Stromal cell of bone marrow (primary cell): Measurements from ENCODE around the gene SEMA6D.
"Not testable (repeated sequence)": the region's sequence is repeated elsewhere in the genome, so short reads cannot be mapped to it uniquely, and the experiment has no call there.

Source experiments
- DNase-seq: peaks from one replicate; pipeline ENCODE4 v3.0.0-alpha.2; 2012; ENCODE audit warnings: low read depth

Gene SEMA6D

GRCh38 chr15:47716516-47716915 is 789 bp upstream of the SEMA6D start:
- DNase-seq = no peak

GRCh38 chr15:47718497-47719437 is 1.5 kb downstream of the SEMA6D start:
- DNase-seq = no peak

GRCh38 chr15:47719730-47720129 is 2.4 kb downstream of the SEMA6D start:
- no peak for DNase-seq

GRCh38 chr15:47720555-47720954 is 3.2 kb downstream of the SEMA6D start:
- no peak for DNase-seq

GRCh38 chr15:47721676-47722075 is 4.4 kb downstream of the SEMA6D start:
- no peak for DNase-seq

GRCh38 chr15:47724346-47724745 is 7.0 kb downstream of the SEMA6D start:
- no peak for DNase-seq

GRCh38 chr15:47725051-47725450 is 7.7 kb downstream of the SEMA6D start:
- DNase-seq = no peak

- no peak for DNase-seq
Observed at GRCh38 chr15:47725906-47726305, 8.6 kb downstream of the SEMA6D start.

- no peak for DNase-seq
Observed at GRCh38 chr15:47726399-47726823, 9.1 kb downstream of the SEMA6D start.

- DNase-seq = no peak
Observed at GRCh38 chr15:47727137-47727536, 9.8 kb downstream of the SEMA6D start.

- no peak for DNase-seq
Observed at GRCh38 chr15:47727676-47728075, 10.4 kb downstream of the SEMA6D start.

GRCh38 chr15:47728426-47728825 is 11.1 kb downstream of the SEMA6D start:
- DNase-seq = no peak

GRCh38 chr15:47728886-47729285 is 11.6 kb downstream of the SEMA6D start:
- DNase-seq = no peak

GRCh38 chr15:47731230-47731629 is 13.9 kb downstream of the SEMA6D start:
- no peak for DNase-seq

- DNase-seq = no peak
Observed at GRCh38 chr15:47732248-47732647, 14.9 kb downstream of the SEMA6D start.

- no peak for DNase-seq
Observed at GRCh38 chr15:47733085-47733484, 15.8 kb downstream of the SEMA6D start.

GRCh38 chr15:47736143-47736786 is 19.0 kb downstream of the SEMA6D start:
- DNase-seq = no peak

GRCh38 chr15:47737477-47737876 is 20.2 kb downstream of the SEMA6D start:
- no peak for DNase-seq

- not testable (repeated sequence) for DNase-seq
Observed at GRCh38 chr15:47738144-47738825, 21.0 kb downstream of the SEMA6D start.

GRCh38 chr15:47741082-47741481 is 23.8 kb downstream of the SEMA6D start:
- DNase-seq = no peak

GRCh38 chr15:47741907-47742306 is 24.6 kb downstream of the SEMA6D start:
- no peak for DNase-seq

- no peak for DNase-seq
Observed at GRCh38 chr15:47742334-47742733, 25.0 kb downstream of the SEMA6D start.

- no peak for DNase-seq
Observed at GRCh38 chr15:47742742-47743141, 25.4 kb downstream of the SEMA6D start.
